HepG2 (cell line): ENCODE results near the gene ARPC1A. TPM values are rescaled to one million over a fixed set of nuclear protein-coding genes. Genes with fewer than 3 reads are reported as not detected.

Experiments
- ATRX ChIP-seq: sonication (generic); formaldehyde crosslinking; IDR thresholded peaks from 2 replicates; pipeline ENCODE4 v1.4.0; 2020; ENCODE audit warnings: missing genetic modification reagents, borderline replicate concordance
- BCL6 ChIP-seq: IDR thresholded peaks from 2 replicates; pipeline ENCODE4 v1.6.1; 2016; ENCODE audit warnings: missing genetic modification reagents, missing compliant biosample characterization
- CHCHD3 ChIP-seq: sonication (generic); formaldehyde crosslinking; IDR thresholded peaks from 2 replicates; pipeline ENCODE4 v1.8.0; 2022; ENCODE audit warnings: mild to moderate bottlenecking, missing genetic modification reagents, moderate library complexity
- FOXO1 ChIP-seq: sonication (generic); formaldehyde crosslinking; IDR thresholded peaks from 2 replicates; pipeline ENCODE4 v1.4.0; 2020; ENCODE audit warnings: missing genetic modification reagents
- MED13 ChIP-seq: sonication (generic); formaldehyde crosslinking; IDR thresholded peaks from 2 replicates; pipeline ENCODE4 v1.5.0; 2020; ENCODE audit warnings: missing genetic modification reagents
- MTF1 ChIP-seq: sonication (generic); formaldehyde crosslinking; IDR thresholded peaks from 2 replicates; pipeline ENCODE4 v1.5.0; 2020; ENCODE audit warnings: missing genetic modification reagents
- NFE2 ChIP-seq: sonication (generic); formaldehyde crosslinking; IDR thresholded peaks from 2 replicates; pipeline ENCODE4 v1.4.0; 2020; ENCODE audit warnings: missing genetic modification reagents
- POLR2AphosphoS5 ChIP-seq: IDR thresholded peaks from 2 replicates; pipeline ENCODE4 v1.6.1; 2012; ENCODE audit warnings: low read depth, low read length
- SMYD3 ChIP-seq: sonication (generic); formaldehyde crosslinking; IDR thresholded peaks from 2 replicates; pipeline ENCODE4 v1.8.1; 2023; ENCODE audit warnings: mild to moderate bottlenecking, missing genetic modification reagents
- TBL1XR1 ChIP-seq: fragments of 150-350 bp; IDR thresholded peaks from 2 replicates; pipeline ENCODE4 v1.6.1; 2014; ENCODE audit warnings: borderline replicate concordance, low read length; ENCODE audit not compliant: partially characterized antibody
- ZBTB21 ChIP-seq: sonication (generic); formaldehyde crosslinking; IDR thresholded peaks from 2 replicates; pipeline ENCODE4 v1.4.0; 2020; ENCODE audit warnings: missing genetic modification reagents
- ZNF484 ChIP-seq: sonication (generic); formaldehyde crosslinking; IDR thresholded peaks from 2 replicates; pipeline ENCODE4 v1.5.1; 2020; ENCODE audit warnings: mild to moderate bottlenecking, low read depth, missing genetic modification reagents, borderline replicate concordance
- ZNF550 ChIP-seq: sonication (generic); formaldehyde crosslinking; IDR thresholded peaks from 2 replicates; pipeline ENCODE4 v1.4.0; 2020; ENCODE audit warnings: mild to moderate bottlenecking, missing genetic modification reagents, borderline replicate concordance
- ZNF747 ChIP-seq: sonication (generic); formaldehyde crosslinking; IDR thresholded peaks from 2 replicates; pipeline ENCODE4 v1.8.1; 2023; ENCODE audit warnings: missing genetic modification reagents, mild to moderate bottlenecking, borderline replicate concordance
- ZNF792 ChIP-seq: IDR thresholded peaks from 2 replicates; pipeline ENCODE4 v1.6.1; 2016
- ZNF839 ChIP-seq: sonication (generic); formaldehyde crosslinking; IDR thresholded peaks from 2 replicates; pipeline ENCODE4 v1.4.0; 2020; ENCODE audit warnings: missing genetic modification reagents, mild to moderate bottlenecking, borderline replicate concordance
- ZSCAN30 ChIP-seq: sonication (generic); formaldehyde crosslinking; IDR thresholded peaks from 2 replicates; pipeline ENCODE4 v1.5.0; 2020; ENCODE audit warnings: mild to moderate bottlenecking, missing genetic modification reagents
- polyA plus RNA-seq, 8 experiments: library from polyadenylated mRNA; depleted of rRNA in 3 of 8; stranded (reverse) in 7 of 8; unstranded in 1 of 8; fragments of >200 nt; fragmentation: Illumina TruSeq in 4 of 8; extraction: Trizol in 4 of 8; gene quantifications; 2 replicates each; pipeline versions ENCODE4 v1.2.1 to v1.2.3, GENCODE V29; 2011 to 2016; ENCODE audit warnings: low read depth in 4 of 8, missing spikeins in 1 of 8, mixed read lengths in 1 of 8; ENCODE audit not compliant: insufficient read depth in 1 of 8
- total RNA-seq, 5 experiments: library from RNA; depleted of rRNA; stranded (reverse); fragments of >200 nt; fragmentation: Illumina TruSeq; extraction: Trizol; gene quantifications; 2 replicates each; pipeline ENCODE4 v1.2.3, GENCODE V29; 2016; ENCODE audit warnings: low read depth in 1 of 5
- TF ChIP-seq, protein P1 (sequence below): sonication (generic); formaldehyde crosslinking; IDR thresholded peaks from 2 replicates; pipeline ENCODE4 v1.8.1; 2023; ENCODE audit warnings: mild to moderate bottlenecking, inconsistent platforms, moderate library complexity, missing genetic modification reagents, borderline replicate concordance
- TF ChIP-seq, protein P2 (sequence below): sonication (generic); formaldehyde crosslinking; IDR thresholded peaks from 2 replicates; pipeline ENCODE4 v1.5.1; 2020; ENCODE audit warnings: missing genetic modification reagents, mild to moderate bottlenecking, borderline replicate concordance
- TF ChIP-seq, protein P3 (sequence below): sonication (generic); formaldehyde crosslinking; IDR thresholded peaks from 2 replicates; pipeline ENCODE4 v1.4.0; 2020; ENCODE audit warnings: missing genetic modification reagents, borderline replicate concordance
- TF ChIP-seq, protein P4 (sequence below): sonication (generic); formaldehyde crosslinking; IDR thresholded peaks from 2 replicates; pipeline ENCODE4 v1.8.1; 2023; ENCODE audit warnings: mild to moderate bottlenecking, missing genetic modification reagents

ARPC1A gene
- total and polyA plus RNA-seq, 2 of the 13 experiments (the other 11 are each of a cell fraction or from before 2014, with no cell fraction given), result 44.3 to 88.5 TPM

DNA sequence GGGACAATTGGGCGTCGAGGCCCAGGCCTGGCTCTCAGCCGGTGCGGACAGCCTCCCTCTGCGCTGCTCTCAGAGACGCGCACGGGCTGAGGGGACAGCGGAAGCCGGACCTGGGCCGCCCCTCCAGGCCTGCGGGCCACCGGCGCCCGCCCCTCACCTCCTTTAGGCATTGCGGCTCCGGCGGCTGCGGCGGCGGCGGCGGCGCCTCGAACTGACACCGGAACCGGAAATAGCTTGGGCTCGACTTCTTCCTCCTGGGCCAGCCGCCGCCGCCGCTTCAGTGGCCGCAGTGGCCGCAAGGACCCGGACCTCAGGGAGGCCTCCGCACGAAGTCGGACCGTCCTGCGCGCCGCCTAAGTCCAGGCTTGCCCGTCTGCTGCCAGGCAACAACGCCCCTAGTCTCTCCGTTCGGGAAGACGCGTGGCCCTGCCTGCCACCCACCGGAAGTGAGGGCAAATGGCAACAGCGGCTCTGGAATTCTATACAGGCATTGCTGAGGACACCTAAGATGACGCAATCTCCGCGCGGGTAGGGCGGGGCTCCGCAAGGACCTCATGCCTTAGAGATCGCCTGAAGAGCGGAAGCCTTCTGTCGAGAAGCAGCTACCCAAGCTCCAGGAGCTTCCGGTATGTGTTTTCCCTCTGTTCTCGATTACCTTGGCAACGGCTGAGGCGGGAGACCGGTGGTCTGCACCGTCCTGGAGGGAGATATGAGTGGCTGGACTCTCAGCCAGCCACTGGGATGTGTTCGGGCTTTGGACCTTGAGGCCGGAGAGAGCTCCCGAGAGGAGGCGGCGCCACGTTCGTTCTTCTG, 82.9 kb downstream of the ARPC1A start, which contains the start of the genes BUD31 and PDAP1 (continued):
- TF ChIP-seq ZNF792 (CRISPR knock-in tag) (peak; percentile 39; the same call in 1 of the 2 replicates), FOXO1 (CRISPR knock-in tag) (peak; percentile 30; the same call in 1 of the 2 replicates), ZSCAN30 (CRISPR knock-in tag) (no peak), ATRX (CRISPR knock-in tag) (no peak; the same call in 1 of the 2 replicates), MED13 (CRISPR knock-in tag) (0 out of 2 replicates have a peak, but pooled peaks have one; percentile 34), TBL1XR1 (peak; percentile 55), ZNF550 (0 out of 2 replicates have a peak, but pooled peaks have one; percentile 10), CHCHD3 (0 out of 2 replicates have a peak, but pooled peaks have one; percentile 56), POLR2AphosphoS5 (peak; percentile 91), ZBTB21 (CRISPR knock-in tag) (peak; percentile 76), ZNF839 (CRISPR knock-in tag) (peak; percentile 76; the same call in 1 of the 2 replicates), ZNF747 (CRISPR knock-in tag) (no peak), SMYD3 (CRISPR knock-in tag) (peak; percentile 81), ZNF484 (no peak), NFE2 (CRISPR knock-in tag) (0 out of 2 replicates have a peak, but pooled peaks have one; percentile 48), BCL6 (peak; percentile 38), MTF1 (CRISPR knock-in tag) (no peak)
- TF ChIP-seq, protein P1, sequence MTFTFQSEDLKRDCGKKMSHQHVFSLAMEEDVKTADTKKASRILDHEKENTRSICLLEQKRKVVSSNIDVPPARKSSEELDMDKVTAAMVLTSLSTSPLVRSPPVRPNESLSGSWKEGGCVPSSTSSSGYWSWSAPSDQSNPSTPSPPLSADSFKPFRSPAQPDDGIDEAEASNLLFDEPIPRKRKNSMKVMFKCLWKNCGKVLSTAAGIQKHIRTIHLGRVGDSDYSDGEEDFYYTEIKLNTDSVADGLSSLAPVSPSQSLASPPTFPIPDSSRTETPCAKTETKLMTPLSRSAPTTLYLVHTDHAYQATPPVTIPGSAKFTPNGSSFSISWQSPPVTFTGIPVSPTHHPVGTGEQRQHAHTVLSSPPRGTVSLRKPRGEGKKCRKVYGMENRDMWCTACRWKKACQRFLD (CRISPR knock-in tag), result no peak
- TF ChIP-seq, protein P2, sequence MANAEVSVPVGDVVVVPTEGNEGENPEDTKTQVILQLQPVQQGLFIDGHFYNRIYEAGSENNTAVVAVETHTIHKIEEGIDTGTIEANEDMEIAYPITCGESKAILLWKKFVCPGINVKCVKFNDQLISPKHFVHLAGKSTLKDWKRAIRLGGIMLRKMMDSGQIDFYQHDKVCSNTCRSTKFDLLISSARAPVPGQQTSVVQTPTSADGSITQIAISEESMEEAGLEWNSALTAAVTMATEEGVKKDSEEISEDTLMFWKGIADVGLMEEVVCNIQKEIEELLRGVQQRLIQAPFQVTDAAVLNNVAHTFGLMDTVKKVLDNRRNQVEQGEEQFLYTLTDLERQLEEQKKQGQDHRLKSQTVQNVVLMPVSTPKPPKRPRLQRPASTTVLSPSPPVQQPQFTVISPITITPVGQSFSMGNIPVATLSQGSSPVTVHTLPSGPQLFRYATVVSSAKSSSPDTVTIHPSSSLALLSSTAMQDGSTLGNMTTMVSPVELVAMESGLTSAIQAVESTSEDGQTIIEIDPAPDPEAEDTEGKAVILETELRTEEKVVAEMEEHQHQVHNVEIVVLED (CRISPR knock-in tag), result peak; percentile 87; the same call in 1 of the 2 replicates
- TF ChIP-seq, protein P3, sequence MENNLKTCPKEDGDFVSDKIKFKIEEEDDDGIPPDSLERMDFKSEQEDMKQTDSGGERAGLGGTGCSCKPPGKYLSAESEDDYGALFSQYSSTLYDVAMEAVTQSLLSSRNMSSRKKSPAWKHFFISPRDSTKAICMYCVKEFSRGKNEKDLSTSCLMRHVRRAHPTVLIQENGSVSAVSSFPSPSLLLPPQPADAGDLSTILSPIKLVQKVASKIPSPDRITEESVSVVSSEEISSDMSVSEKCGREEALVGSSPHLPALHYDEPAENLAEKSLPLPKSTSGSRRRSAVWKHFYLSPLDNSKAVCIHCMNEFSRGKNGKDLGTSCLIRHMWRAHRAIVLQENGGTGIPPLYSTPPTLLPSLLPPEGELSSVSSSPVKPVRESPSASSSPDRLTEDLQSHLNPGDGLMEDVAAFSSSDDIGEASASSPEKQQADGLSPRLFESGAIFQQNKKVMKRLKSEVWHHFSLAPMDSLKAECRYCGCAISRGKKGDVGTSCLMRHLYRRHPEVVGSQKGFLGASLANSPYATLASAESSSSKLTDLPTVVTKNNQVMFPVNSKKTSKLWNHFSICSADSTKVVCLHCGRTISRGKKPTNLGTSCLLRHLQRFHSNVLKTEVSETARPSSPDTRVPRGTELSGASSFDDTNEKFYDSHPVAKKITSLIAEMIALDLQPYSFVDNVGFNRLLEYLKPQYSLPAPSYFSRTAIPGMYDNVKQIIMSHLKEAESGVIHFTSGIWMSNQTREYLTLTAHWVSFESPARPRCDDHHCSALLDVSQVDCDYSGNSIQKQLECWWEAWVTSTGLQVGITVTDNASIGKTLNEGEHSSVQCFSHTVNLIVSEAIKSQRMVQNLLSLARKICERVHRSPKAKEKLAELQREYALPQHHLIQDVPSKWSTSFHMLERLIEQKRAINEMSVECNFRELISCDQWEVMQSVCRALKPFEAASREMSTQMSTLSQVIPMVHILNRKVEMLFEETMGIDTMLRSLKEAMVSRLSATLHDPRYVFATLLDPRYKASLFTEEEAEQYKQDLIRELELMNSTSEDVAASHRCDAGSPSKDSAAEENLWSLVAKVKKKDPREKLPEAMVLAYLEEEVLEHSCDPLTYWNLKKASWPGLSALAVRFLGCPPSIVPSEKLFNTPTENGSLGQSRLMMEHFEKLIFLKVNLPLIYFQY, result peak; percentile 39; the same call in 1 of the 2 replicates
- TF ChIP-seq, protein P4, sequence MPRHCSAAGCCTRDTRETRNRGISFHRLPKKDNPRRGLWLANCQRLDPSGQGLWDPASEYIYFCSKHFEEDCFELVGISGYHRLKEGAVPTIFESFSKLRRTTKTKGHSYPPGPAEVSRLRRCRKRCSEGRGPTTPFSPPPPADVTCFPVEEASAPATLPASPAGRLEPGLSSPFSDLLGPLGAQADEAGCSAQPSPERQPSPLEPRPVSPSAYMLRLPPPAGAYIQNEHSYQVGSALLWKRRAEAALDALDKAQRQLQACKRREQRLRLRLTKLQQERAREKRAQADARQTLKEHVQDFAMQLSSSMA (CRISPR knock-in tag), result peak; percentile 93
